HG03039 (cell line): ENCODE results near the gene LTB4R.

Experiments used
- ATAC-seq: cut with Tn5 transposase; IDR thresholded peaks from one replicate; pipeline ENCODE4 v1.9.1; 2021; ENCODE audit warnings: mild to moderate bottlenecking, moderate library complexity; ENCODE audit not compliant: unreplicated experiment

Gene LTB4R

DNA sequence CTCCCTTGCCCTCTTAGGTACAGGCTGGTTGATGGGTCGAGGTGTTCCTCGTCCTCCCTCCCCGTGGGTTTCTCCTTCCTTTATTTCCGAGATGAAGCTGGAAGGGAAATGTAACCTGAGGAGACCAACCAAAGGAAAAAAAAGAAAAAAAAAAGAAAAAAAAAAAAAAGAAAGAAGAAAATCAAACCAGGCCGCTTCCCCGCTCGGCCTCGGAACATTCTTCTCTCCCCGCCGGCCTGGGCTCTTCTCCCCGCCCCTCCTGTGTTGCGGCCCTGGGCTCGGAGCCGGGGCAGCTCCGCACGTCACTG, 55.1 kb downstream of the LTB4R start:
- ATAC-seq, result no peak

DNA sequence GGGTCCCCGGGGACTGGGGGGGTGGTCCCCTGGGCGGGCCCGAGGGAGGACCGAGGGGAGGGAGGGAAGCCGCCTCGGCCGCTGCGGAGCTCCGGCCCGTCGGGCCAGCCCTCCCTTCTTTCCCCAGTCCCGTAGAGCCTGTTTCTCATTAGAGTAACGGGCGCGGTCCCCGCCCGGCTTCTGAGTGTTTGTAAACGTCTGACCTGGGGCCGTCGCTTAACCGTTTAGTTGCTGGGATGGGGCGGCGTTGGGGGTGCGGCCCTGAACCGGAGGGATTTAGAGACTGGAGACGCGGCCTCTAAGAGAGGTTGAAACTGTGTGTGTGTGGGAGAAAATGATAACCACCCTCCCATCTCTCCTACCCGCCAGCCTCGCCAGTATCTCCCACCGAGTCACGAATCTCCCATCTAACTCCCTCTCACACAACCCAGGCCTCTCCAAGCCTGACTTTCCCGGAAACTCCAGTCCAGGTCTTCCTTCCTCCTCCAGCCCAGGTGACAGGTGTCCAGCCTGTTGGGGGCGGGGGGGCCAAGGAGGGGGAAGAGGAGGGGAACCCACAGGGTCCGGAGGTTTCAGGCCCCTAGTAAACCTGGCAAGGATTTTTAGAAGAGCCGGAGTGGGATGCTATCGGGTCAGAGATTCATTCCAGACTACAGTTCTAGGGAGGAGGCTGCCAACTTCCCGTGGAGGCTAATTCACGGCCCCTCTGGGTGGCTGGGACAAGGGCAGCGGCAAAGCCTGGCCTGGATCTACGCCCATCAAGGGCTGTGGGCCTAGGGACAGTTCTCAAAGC, 55.6 kb downstream of the LTB4R start:
- ATAC-seq, result peak; percentile 43
